Keratinocyte (primary cell): Measurements from ENCODE around the gene PPT2.

Source experiments
- CTCF ChIP-seq, 3 experiments: IDR thresholded peaks in 1 of 3; conservative IDR thresholded peaks in 1 of 3; optimal IDR thresholded peaks in 1 of 3; 2 replicates in 2 of 3; 3 replicates in 1 of 3; pipeline versions ENCODE3 to v1.5.1; 2011; ENCODE audit warnings: low read length in 3 of 3, mild to moderate bottlenecking in 3 of 3, moderate library complexity in 2 of 3, control low read depth in 1 of 3, inconsistent platforms in 1 of 3; ENCODE audit not compliant: insufficient read depth in 2 of 3; ENCODE audit errors: extremely low read depth in 1 of 3
- EZH2 ChIP-seq: IDR thresholded peaks from one replicate; pipeline ENCODE4 v1.6.1; 2012; ENCODE audit warnings: inconsistent platforms, mild to moderate bottlenecking, low read length, moderate library complexity

- no peak for TF ChIP-seq CTCF (optimal IDR thresholded peaks at IDR 0.05 in 1 of 3, IDR thresholded peaks at IDR 0.05 in 1 of 3, conservative IDR thresholded peaks at IDR 0.05 in 1 of 3; ENCODE audit: extremely low read depth in 1 of 3, insufficient read depth in 2 of 3, low read length in 3 of 3)
- TF ChIP-seq EZH2 = no peak
These were observed 43.0 kb downstream of the PPT2 start for GRCh38 chr6:32196682-32197616.
